NT2/D1 (cell line): ENCODE data around the gene GPHN.
"Not testable (repeated sequence)": the region's sequence is repeated elsewhere in the genome, so short reads cannot be mapped to it uniquely, and the experiment has no call there.

ENCODE experiments used
- DNase-seq: peaks from one replicate; pipeline ENCODE4 v3.0.0-alpha.2; 2011; ENCODE audit warnings: low read depth, low spot score
- H3K27me3 ChIP-seq: 2 replicates; pipeline ENCODE4 v1.6.0; 2011; ENCODE audit warnings: mild to moderate bottlenecking; ENCODE audit not compliant: insufficient read length, insufficient read depth
- H3K36me3 ChIP-seq: 2 replicates; pipeline ENCODE4 v1.6.1; 2011; ENCODE audit warnings: mild to moderate bottlenecking, low read length, mixed read lengths; ENCODE audit not compliant: insufficient read depth, insufficient read length
- H3K4me1 ChIP-seq: 2 replicates; pipeline ENCODE4 v1.5.1; 2011; ENCODE audit not compliant: insufficient read depth, insufficient read length
- H3K4me3 ChIP-seq: 2 replicates; pipeline ENCODE4 v1.5.1; 2011; ENCODE audit warnings: low read depth; ENCODE audit not compliant: insufficient read length
- H3K9ac ChIP-seq: 2 replicates; pipeline ENCODE4 v1.6.0; 2011; ENCODE audit warnings: low read depth; ENCODE audit not compliant: insufficient read length
- H3K9me3 ChIP-seq: 2 replicates; pipeline ENCODE4 v1.5.1; 2011; ENCODE audit warnings: mild to moderate bottlenecking, low read length; ENCODE audit not compliant: insufficient read depth
- SUZ12 ChIP-seq: IDR thresholded peaks from 2 replicates; pipeline ENCODE4 v1.6.1; 2011; ENCODE audit not compliant: insufficient read length, insufficient read depth; ENCODE audit errors: extremely low read depth
- YY1 ChIP-seq: IDR thresholded peaks from 2 replicates; pipeline ENCODE4 v1.6.1; 2011; ENCODE audit not compliant: insufficient read length, insufficient read depth
- ZNF274 ChIP-seq: IDR thresholded peaks from 2 replicates; pipeline ENCODE4 v1.6.1; 2011; ENCODE audit warnings: mild to moderate bottlenecking, low read depth, low read length

The GPHN gene

DNA sequence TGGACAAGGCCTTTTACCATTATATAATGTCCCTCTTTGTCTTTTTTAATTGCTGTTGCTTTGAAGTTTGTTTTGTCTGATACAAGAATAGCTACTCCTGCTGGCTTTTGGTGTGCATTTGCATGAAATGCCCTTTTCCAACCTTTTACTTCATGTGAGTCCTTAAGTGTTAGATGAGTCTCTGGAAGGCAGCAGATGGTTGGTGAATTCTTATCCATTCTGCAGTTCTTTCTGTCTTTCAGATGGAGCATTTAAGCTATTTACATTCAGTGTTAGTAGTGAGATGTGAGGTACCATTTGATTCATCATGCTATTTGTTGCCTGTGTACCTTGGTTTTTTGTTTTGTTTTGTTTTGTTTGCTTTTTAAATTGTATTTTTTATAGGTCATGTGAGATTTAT is 208.3 kb downstream of the GPHN start:
- no peaks in the 10 kb centered on the region for H3K9me3 ChIP-seq
- TF ChIP-seq ZNF274 (no peak), YY1 (no peak), SUZ12 (no peak)
- DNase-seq: no peak
- no peak overlapping the region for H3K4me3 ChIP-seq
- no peaks in the 10 kb centered on the region for H3K27me3 ChIP-seq
- H3K36me3 ChIP-seq: no peaks in the 10 kb centered on the region
- no peaks in the 10 kb centered on the region for H3K4me1 ChIP-seq
- no peak overlapping the region for H3K9ac ChIP-seq

- Histone ChIP-seq H3K9ac (no peak overlapping the region), H3K4me3 (no peak overlapping the region), H3K4me1 (no peaks in the 10 kb centered on the region), H3K9me3 (no peaks in the 10 kb centered on the region), H3K36me3 (no peaks in the 10 kb centered on the region), H3K27me3 (no peaks in the 10 kb centered on the region)
- DNase-seq: no peak
- no peak for TF ChIP-seq ZNF274
- no peak for TF ChIP-seq YY1
- no peak for TF ChIP-seq SUZ12
Observed at GRCh38 chr14:66717561-66718140, 209.7 kb downstream of the GPHN start.

DNA sequence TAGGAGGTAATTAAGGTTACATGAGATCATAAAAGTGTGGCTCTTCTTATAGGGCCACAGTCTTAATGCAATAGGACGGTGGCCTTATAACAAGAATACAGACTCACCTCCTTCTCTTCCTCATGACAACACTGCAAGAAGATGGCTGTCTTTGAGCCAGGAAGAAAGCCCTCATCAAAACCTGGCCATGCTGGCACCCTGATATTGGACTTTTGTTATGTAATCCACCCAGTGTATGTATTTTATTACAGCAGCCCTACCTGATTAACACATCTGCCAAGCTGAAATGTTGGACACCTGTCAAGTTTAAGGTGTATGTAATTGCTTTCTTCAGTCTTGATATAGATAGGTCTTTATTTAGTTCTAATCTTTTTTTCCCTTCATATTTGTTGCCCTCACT is 217.0 kb downstream of the GPHN start:
- DNase-seq: no peak
- Histone ChIP-seq H3K9me3 (peaks cover 4% of the 10 kb centered on the region; the same call in 1 of the 2 replicates), H3K27me3 (no peaks in the 10 kb centered on the region), H3K36me3 (no peaks in the 10 kb centered on the region), H3K9ac (no peak overlapping the region), H3K4me1 (no peaks in the 10 kb centered on the region), H3K4me3 (no peak overlapping the region)
- TF ChIP-seq YY1: no peak
- TF ChIP-seq SUZ12: no peak

DNA sequence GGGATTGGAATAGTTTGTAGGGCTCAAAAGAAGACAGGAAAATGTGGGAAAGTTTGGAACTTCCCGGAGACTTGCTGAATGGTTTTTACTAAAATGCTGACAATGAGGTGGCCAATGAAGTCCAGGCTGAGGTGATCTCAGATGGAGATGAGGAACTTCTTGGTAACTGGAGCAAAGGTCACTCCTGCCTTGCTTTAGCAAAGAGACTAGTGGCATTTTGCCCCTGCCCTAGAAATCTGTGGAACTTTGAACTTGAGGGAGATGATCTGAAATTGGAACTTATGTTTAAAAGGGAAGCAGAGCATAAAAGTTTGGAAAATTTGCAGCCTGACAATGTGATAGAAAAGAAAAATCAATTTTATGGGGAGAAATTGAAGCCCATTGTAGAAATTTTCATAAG is 223.4 kb downstream of the GPHN start:
- not testable (repeated sequence) for H3K9ac ChIP-seq, H3K9me3 ChIP-seq

GRCh38 chr14:66735853-66736252 is 227.9 kb downstream of the GPHN start:
- no peak overlapping the region for H3K9ac ChIP-seq
- no peaks in the 10 kb centered on the region for H3K36me3 ChIP-seq
- H3K4me1 ChIP-seq: no peaks in the 10 kb centered on the region
- no peak for DNase-seq
- no peak overlapping the region for H3K4me3 ChIP-seq
- no peaks in the 10 kb centered on the region; the same call in 1 of the 2 replicates for H3K9me3 ChIP-seq
- no peak for TF ChIP-seq SUZ12
- no peak for TF ChIP-seq YY1
- no peak for TF ChIP-seq ZNF274
- H3K27me3 ChIP-seq: no peaks in the 10 kb centered on the region

More for the DNA sequence above, 223.4 kb downstream of the GPHN start:
- not testable (repeated sequence) for H3K4me3 ChIP-seq, H3K27me3 ChIP-seq, H3K4me1 ChIP-seq, DNase-seq, H3K36me3 ChIP-seq

DNA sequence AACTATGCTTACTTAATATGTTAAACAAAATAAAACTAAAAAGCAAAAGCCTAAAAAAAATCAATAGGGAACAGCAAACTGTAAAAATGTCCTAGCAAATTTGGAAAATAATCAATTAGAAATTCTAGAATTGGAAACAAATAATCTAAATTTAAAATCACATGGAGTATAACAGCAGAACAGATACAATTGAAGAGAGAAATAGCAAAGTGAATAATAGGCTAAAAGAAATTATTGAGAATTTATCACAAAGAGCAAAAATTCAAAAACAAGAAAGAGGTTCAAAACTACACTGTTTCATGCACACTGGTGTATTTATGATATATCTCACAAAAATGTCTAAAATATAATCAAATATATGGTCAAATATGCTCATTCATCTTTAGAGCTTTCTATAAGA is 231.9 kb downstream of the GPHN start:
- no peak for DNase-seq
- no peak overlapping the region for H3K4me3 ChIP-seq
- TF ChIP-seq ZNF274 (no peak), YY1 (no peak)
- H3K9me3 ChIP-seq: no peaks in the 10 kb centered on the region
- no peaks in the 10 kb centered on the region for H3K36me3 ChIP-seq
- H3K4me1 ChIP-seq: no peaks in the 10 kb centered on the region
- no peaks in the 10 kb centered on the region for H3K27me3 ChIP-seq
- H3K9ac ChIP-seq: no peak overlapping the region

DNA sequence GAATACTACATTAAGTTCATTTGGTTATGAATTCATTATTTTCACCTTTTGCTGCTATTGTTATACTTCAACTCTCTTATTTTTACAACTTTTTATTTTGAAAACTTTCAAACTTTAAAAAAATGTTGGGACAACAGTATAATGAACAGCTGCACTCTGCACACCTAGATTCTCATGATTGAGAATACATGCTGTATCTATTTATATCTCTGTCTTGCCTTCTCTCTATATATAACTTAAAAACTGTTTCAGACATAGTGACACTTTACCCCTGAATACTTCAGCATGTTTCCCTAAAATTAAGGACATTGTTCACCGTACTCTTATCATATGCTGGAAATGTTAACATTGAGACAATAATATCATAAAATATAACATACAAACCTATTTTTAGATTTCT is 237.1 kb downstream of the GPHN start:
- Histone ChIP-seq H3K9ac (no peak overlapping the region), H3K27me3 (no peaks in the 10 kb centered on the region), H3K9me3 (no peaks in the 10 kb centered on the region), H3K4me3 (no peak overlapping the region), H3K4me1 (no peaks in the 10 kb centered on the region), H3K36me3 (no peaks in the 10 kb centered on the region)
- no peak for TF ChIP-seq YY1
- DNase-seq: no peak

- Histone ChIP-seq H3K9me3 (no peaks in the 10 kb centered on the region), H3K9ac (no peak overlapping the region), H3K27me3 (no peaks in the 10 kb centered on the region), H3K4me1 (no peaks in the 10 kb centered on the region), H3K36me3 (no peaks in the 10 kb centered on the region), H3K4me3 (no peak overlapping the region)
- TF ChIP-seq SUZ12 (no peak), YY1 (no peak), ZNF274 (no peak)
- DNase-seq: peak; percentile 2
Observed at GRCh38 chr14:66746316-66747006, 238.5 kb downstream of the GPHN start.
